Heart left ventricle (tissue), 16 donors: ENCODE results near the gene FLRT1. TPM values are rescaled to one million over a fixed set of nuclear protein-coding genes. Genes with fewer than 3 reads are reported as not detected.

Experiments used
- ATAC-seq, 4 donors: fragments of 200-7000 bp; cut with Tn5 transposase; one replicate each; pipeline ENCODE4 v1.9.1; 2020 to 2022; ENCODE audit warnings: moderate library complexity in 4 of 4, mild to moderate bottlenecking in 3 of 4, moderate number of reproducible peaks in 1 of 4
- DNase-seq, 5 donors: peaks; one replicate each; pipeline ENCODE4 v3.0.0-alpha.2; 2020
- H3K27ac ChIP-seq, 12 donors: fragments of 200-600 bp; sonication (generic) in 4 of 12; one replicate each; pipeline versions ENCODE4 v1.5.0 to v1.8.0; 2016 to 2022; ENCODE audit warnings: mild to moderate bottlenecking in 2 of 12
- H3K27me3 ChIP-seq, 9 donors: fragments of 200-600 bp; sonication (generic) in 2 of 9; one replicate each; pipeline versions ENCODE4 v1.5.1 to v1.8.0; 2016 to 2022; ENCODE audit warnings: mild to moderate bottlenecking in 3 of 9
- H3K36me3 ChIP-seq, 9 donors: fragments of 200-600 bp; sonication (generic) in 2 of 9; one replicate each; pipeline versions ENCODE4 v1.5.0 to v1.8.0; 2018 to 2022; ENCODE audit warnings: mild to moderate bottlenecking in 2 of 9
- H3K4me1 ChIP-seq, 12 donors: fragments of 200-600 bp; sonication (generic) in 4 of 12; one replicate each; pipeline versions ENCODE4 v1.5.0 to v1.8.0; 2016 to 2022; ENCODE audit warnings: mild to moderate bottlenecking in 3 of 12
- H3K4me3 ChIP-seq, 12 donors: fragments of 200-600 bp; sonication (generic) in 4 of 12; one replicate each; pipeline versions ENCODE4 v1.5.0 to v1.8.0; 2017 to 2022; ENCODE audit warnings: mild to moderate bottlenecking in 9 of 12, moderate library complexity in 4 of 12
- H3K9me3 ChIP-seq, 12 donors: fragments of 200-600 bp; sonication (generic) in 4 of 12; one replicate each; pipeline versions ENCODE4 v1.5.0 to v1.8.0; 2016 to 2022; ENCODE audit warnings: mild to moderate bottlenecking in 1 of 12
- CTCF ChIP-seq, 12 donors: fragments of 200-600 bp; sonication (generic) in 4 of 12; IDR thresholded peaks; one replicate each; pipeline versions ENCODE4 v1.5.0 to v1.8.0; 2018 to 2022; ENCODE audit warnings: antibody characterized with exemption in 12 of 12, mild to moderate bottlenecking in 5 of 12
- POLR2A ChIP-seq, 2 donors: fragments of 450-650 bp; IDR thresholded peaks; one replicate each; pipeline ENCODE4 v1.6.1; 2017; ENCODE audit warnings: antibody characterized with exemption in 2 of 2, mild to moderate bottlenecking in 2 of 2, moderate library complexity in 2 of 2
- WGBS, 4 donors: extraction: QIAGEN DNeasy Blood & Tissue Kit in 2 of 4; methylation state at CpG; one replicate each; pipeline versions ENCODE4 v1.1.5 to v1.1.7; 2013 to 2018; 5-methylcytosine and 5-hydroxymethylcytosine counted together
- intact Hi-C, 10 donors: fragments of 100-400 bp; cut with DNase I; formaldehyde crosslinking; loops; one replicate each; pipeline versions ENCODE4 v1.11.1 to v1.14.2; 2022
- polyA plus RNA-seq, 2 donors: library from polyadenylated mRNA; stranded (reverse); fragments of 200-250 nt; gene quantifications; one replicate each; pipeline ENCODE4 v1.2.3, GENCODE V29; 2013
- total RNA-seq, 9 donors: library from RNA; depleted of rRNA in 2 of 9; stranded (reverse); fragments of >200 nt in 2 of 9; fragmentation: NEBNext Ultra II Directional in 3 of 9; extraction: Animal tissue kit (Norgen Biotek cat#: 25700) in 3 of 9; gene quantifications; one replicate each; pipeline versions ENCODE4 v1.1.0 to v1.2.4, GENCODE V29; 2016 to 2023
- donor health status: ischemic (EF 13 %, LVEDD 7.1; RV severe dilation, severe dysfunction).
- donor health status: healthy with polysubstance abuse.
- donor health status: DM: no; HTN: yes; CAD: no.
- donor health status: DM: no; HTN: no; CAD: no.
- donor health status: ischemic (EF 25% LVEDD 6.9; RV normal size, moderate dysfunction).
- donor health status: ischemic (EF 25% LVEDD 5.7; RV mildly dilated, moderate dysfunction).
- donor health status: healthy.
- donor health status: DM: yes; HTN: yes; CAD: no.
- donor health status: ischemic (EF 35%, LVEDD 5.7; RV mildly dilated, moderate dysfunction).
- donor health status: nonischemic (EF 11% LVEDD 7.7; RV severe dilation, severe dysfunction).
- donor health status: DM: yes; HTN: yes; CAD: no.
- donor health status: PGD.
- donor health status: ischemic (EF 29% LVEDD 5.4; RV normal size, mild dysfunction).
- donor health status: nonischemic (EF 23%, LVEDD 6.1; RV moderate dilation, normal function).

Gene FLRT1
- total and polyA plus RNA-seq, 11 donors: 0.20 to 1.4 (median 0.37) TPM

GRCh38 chr11:64017945-64018224, 17.8 kb upstream of the FLRT1 start:
- H3K36me3 ChIP-seq: no peaks in the 10 kb centered on the region
- WGBS, 4 donors: 76 to 86% (median 83%) methylated on average over 6 to 7 of the region's 7 CpGs
- no peaks in the 10 kb centered on the region for H3K27me3 ChIP-seq
- peaks cover 0 to 35% (median 10%) of the 10 kb centered on the region in 12 donors for H3K4me1 ChIP-seq
- intact Hi-C loops: no loop called here
- DNase-seq (no peak), ATAC-seq (no peak)
- H3K4me3 ChIP-seq: no peak overlapping the region
- no peak overlapping the region for H3K27ac ChIP-seq
- H3K9me3 ChIP-seq: no peaks in the 10 kb centered on the region
- no peak for TF ChIP-seq CTCF (IDR thresholded peaks at IDR 0.05)
- TF ChIP-seq POLR2A (IDR thresholded peaks at IDR 0.05): no peak

GRCh38 chr11:64018310-64018709, 17.4 kb upstream of the FLRT1 start:
- peak overlapping the region in 2 of 12 donors; percentile 69 to 74 for H3K27ac ChIP-seq
- WGBS, 4 donors: 76 to 89% (median 84%) methylated on average over 7 to 8 of the region's 8 CpGs
- H3K27me3 ChIP-seq: no peaks in the 10 kb centered on the region
- intact Hi-C loops: no loop called here
- H3K4me3 ChIP-seq: no peak overlapping the region
- TF ChIP-seq POLR2A (IDR thresholded peaks at IDR 0.05): no peak
- no peak for TF ChIP-seq CTCF (IDR thresholded peaks at IDR 0.05)
- peak in 2 of 4 donors; percentile 17 to 20 for ATAC-seq
- no peaks in the 10 kb centered on the region for H3K9me3 ChIP-seq
- no peak for DNase-seq
- no peaks in the 10 kb centered on the region for H3K36me3 ChIP-seq
- H3K4me1 ChIP-seq: peaks cover 0 to 35% (median 11%) of the 10 kb centered on the region in 12 donors

GRCh38 chr11:64019106-64020037, 16.4 kb upstream of the FLRT1 start:
- H3K4me3 ChIP-seq: no peak overlapping the region
- ATAC-seq (peak; percentile 48 to 76 (median 66)), DNase-seq (peak; percentile 62 to 82 (median 65))
- H3K27me3 ChIP-seq: no peaks in the 10 kb centered on the region
- no peaks in the 10 kb centered on the region for H3K9me3 ChIP-seq
- intact Hi-C loops: loop anchor here in 1 of 10 donors (5.0 kb wide), 1 partner anchor 113 kb away; no protein-coding TSS in a partner anchor
- 56 to 70% (median 65%) methylated on average over 23 to 27 of the region's 27 CpGs for WGBS, 4 donors
- peaks cover 0 to 35% (median 15%) of the 10 kb centered on the region in 12 donors for H3K4me1 ChIP-seq
- peak overlapping the region in 8 of 12 donors; percentile 38 to 74 (median 50) for H3K27ac ChIP-seq
- no peaks in the 10 kb centered on the region for H3K36me3 ChIP-seq
- TF ChIP-seq CTCF (IDR thresholded peaks at IDR 0.05) (no peak), POLR2A (IDR thresholded peaks at IDR 0.05) (no peak)

- TF ChIP-seq CTCF (IDR thresholded peaks at IDR 0.05): no peak
- TF ChIP-seq POLR2A (IDR thresholded peaks at IDR 0.05): no peak
- intact Hi-C loops: loop anchor here in 1 of 10 donors (5.0 kb wide), 1 partner anchor 111 kb away; no protein-coding TSS in a partner anchor
- H3K27me3 ChIP-seq: no peaks in the 10 kb centered on the region
- H3K36me3 ChIP-seq: no peaks in the 10 kb centered on the region
- no peak overlapping the region for H3K4me3 ChIP-seq
- no peak for DNase-seq
- peak overlapping the region in 4 of 12 donors; percentile 19 to 59 (median 34) for H3K27ac ChIP-seq
- WGBS, 4 donors: 80 to 83% (median 81%) methylated on average over 17 to 22 of the region's 22 CpGs
- peak in 1 of 4 donors; percentile 2 for ATAC-seq
- H3K9me3 ChIP-seq: no peaks in the 10 kb centered on the region
- peaks cover 0 to 36% (median 15%) of the 10 kb centered on the region in 12 donors for H3K4me1 ChIP-seq
Observed at GRCh38 chr11:64020976-64021756, 14.6 kb upstream of the FLRT1 start.
